Head of caudate nucleus (tissue), 42 donors: ENCODE results near the gene TMEM131.

Experiments
- DNase-seq, 42 donors: peaks; one replicate each; pipeline versions ENCODE4 v3.0.0 to v3.0.0-alpha.2; 2020 to 2021; ENCODE audit warnings: mixed read lengths in 7 of 42
- intact Hi-C: fragments of 100-400 bp; cut with DNase I; formaldehyde crosslinking; loops from one replicate; pipeline ENCODE4 v1.15.0; 2022

The TMEM131 gene

DNA sequence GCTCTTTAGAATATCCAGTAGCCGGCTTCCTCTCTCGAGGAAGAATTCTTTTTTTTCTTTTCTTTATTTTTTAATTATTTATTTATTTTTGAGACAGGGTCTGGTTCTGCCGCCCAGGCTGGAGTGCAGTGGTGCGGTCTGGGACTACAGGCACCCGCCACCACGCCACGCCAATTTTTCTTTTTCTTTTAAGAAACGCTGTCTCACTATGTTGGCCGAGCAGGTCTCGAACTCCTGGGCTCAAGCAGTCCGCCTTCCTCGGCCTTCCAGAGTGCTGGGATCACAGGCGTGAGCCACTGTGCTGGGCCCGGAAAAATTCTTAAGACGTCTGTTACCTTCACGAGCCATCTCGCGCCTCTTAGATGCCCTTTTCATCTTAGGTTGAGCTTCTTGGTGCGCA lies 931 bp upstream of the TMEM131 start:
- peak in 9 of 42 donors; percentile 3 to 44 (median 22) for DNase-seq
- intact Hi-C loops, result no loop called here

DNA sequence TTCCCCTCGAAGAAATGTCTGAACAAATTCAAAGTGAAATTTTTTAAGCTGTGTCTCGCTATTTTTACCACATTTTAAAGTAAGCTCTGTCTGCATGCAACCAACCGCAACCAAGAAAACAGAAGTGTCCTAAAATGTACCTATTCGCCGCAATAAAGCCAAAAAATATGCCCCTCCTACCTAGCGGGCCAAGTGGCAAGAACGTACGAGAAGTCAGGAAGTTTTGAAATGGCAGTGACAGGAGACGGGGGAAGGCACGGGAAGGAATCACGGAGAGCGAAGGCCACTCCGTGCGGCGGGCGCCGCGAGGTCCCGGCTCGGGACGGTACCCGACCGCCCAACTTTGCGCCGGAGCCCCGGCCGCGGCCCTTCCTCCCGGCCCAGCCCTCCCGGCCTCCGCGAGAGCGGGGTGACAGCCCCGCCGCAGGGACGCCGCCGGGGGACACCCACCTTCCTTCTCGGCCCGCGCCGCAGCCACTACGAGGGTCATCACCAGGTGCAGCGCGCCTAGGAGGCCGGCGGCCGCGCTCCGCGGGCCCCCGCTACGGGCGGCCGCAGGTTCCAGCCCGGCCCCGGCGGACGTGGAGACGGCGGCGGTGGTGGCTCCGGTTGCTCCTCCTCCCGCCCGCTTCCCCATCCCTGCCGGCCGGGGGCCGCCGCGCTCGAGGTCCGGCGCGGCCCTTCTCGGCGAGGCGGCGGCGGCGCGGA lies 568 bp downstream of the TMEM131 start:
- DNase-seq, result peak in 32 of 42 donors; percentile 7 to 68 (median 42)
- intact Hi-C loops, result no loop called here

DNA sequence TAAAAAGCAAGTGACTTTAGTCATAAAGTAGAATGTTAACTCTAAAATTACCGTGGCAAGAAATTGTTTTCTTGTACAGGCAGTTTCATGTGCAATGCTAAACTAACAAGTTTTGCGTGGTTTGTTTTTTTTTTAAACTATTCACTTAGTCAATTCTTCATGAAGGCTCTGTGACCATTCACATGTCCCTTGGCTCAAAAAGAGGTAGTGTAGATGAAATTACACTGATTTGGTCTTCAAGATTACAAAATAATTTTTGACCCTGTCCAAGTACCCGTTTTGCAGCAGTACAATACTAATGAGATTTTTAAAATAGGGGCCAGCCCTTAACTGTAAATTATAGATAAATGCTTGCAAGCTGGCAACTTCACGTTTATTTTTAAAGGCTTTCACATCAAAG lies 1.3 kb downstream of the TMEM131 start:
- intact Hi-C loops, result no loop called here
- DNase-seq, result no peak

DNA sequence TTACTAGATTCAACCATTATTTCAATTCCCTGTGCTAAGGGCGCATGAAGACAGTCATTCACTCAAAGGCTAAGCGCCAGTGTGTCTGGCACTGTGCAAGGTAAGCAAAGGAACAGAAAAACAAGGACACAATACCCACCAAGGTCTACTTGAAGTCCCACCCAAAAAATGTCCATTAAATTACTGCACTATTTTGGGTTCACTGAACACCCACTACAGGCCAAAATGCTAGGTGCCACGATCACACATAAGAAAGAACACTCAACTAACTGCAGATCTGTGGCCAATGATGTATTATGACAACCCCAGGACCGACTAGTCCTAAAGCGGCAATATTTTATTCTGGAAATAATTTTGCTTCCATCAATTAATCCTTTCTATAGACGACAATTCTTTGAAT lies 1.8 kb downstream of the TMEM131 start:
- intact Hi-C loops, result no loop called here

GRCh38 chr2:97992836-97993825 lies 2.6 kb downstream of the TMEM131 start:
- intact Hi-C loops, result no loop called here
- no peak for DNase-seq

More for the DNA sequence above, 1.8 kb downstream of the TMEM131 start:
- no peak for DNase-seq

DNA sequence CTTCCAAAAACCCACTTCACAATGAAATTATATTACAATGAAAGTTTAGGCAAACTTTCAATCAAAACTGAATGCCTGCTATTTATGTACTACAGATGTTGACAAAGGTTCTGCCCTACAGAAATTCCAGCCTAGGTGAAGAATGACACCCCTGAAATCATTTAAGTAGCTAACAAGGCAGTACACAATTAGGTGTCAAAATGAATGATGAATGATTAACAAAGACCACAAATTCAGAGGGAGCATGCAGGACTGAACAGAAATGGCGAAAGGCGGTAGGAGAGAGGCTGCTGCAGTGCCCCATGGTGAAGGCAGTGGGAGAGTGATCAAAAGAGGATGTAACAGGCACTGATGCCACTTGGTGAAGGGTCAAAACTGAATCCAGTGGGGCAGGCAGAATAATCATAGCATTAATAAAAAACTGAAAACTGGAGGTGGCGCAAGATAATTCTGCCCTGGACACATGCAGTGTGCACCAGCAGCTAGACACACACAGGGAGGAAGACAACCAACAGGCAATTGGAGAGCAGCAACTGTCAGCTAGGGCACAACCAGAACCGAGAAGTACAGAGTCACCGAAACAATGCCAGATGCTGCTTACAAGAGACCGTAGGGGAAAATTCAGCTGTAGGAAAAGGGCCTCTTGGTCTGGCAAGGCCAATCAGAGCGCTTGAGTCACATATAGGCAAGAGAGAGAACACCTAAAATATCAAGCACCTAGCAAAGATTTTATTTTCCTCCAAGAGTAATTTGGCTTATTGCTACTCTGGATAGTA lies 4.5 kb downstream of the TMEM131 start:
- intact Hi-C loops, result no loop called here
- DNase-seq, result no peak

DNA sequence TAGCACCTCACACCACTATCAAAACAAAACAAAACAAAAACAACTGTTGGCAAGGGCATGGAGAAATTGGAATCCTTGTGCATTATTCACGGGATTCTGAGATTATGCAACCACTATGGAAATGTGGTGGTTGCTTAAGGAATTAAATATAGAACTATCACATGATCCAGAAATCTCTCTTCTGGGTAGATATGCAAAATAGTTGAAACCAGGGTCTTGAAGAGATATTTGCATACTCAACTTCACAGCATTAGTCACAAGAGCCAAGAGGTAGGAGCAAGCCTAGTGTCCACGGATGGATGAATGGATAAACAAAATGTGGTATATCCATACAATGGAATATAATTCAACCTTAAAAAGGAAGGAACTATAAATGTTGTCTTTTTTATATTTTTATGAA lies 7.0 kb downstream of the TMEM131 start:
- intact Hi-C loops, result no loop called here
- DNase-seq, result no peak

GRCh38 chr2:97985998-97986397 lies 9.8 kb downstream of the TMEM131 start:
- intact Hi-C loops, result no loop called here
- DNase-seq, result no peak

DNA sequence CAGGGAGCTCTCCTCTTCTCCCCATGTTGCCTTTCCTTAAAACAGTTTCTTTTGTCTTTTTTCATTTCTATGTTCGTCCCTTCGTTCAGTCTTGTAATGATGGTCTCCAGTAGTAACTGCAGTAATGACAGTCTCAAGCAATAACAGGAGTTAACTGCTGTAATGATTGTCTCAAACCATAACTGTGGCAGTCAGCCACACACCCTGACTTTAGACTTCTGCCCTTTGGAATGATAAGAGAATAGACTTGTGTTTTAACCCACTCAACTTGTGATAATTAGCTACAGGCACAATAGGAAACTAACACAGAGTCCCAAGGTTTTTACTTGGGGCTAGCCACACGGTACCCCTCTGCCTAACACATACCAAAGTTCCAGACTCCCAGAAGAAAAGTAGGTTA lies 12.1 kb downstream of the TMEM131 start:
- no peak for DNase-seq
- intact Hi-C loops, result no loop called here

GRCh38 chr2:97983134-97983533 lies 12.6 kb downstream of the TMEM131 start:
- intact Hi-C loops, result no loop called here
- no peak for DNase-seq

DNA sequence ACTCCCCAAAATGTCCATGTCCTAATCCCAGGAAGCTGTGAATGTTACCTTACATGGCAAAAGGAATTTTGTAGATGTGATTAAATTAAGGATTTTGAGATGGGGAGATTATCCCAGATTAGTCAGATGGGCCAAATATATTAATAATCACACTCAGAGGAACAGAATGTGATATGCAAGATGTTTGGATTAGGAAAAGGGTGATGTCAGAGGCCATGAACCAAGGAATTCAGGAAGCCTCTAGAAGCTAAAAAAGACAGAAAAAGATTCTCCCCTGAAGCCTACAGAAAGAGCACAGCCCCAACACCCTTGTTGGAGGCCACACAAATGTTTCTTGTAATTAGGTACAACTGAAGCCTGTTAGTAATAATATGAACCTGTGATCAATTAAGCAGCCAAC lies 13.1 kb downstream of the TMEM131 start:
- no peak for DNase-seq
- intact Hi-C loops, result no loop called here

DNA sequence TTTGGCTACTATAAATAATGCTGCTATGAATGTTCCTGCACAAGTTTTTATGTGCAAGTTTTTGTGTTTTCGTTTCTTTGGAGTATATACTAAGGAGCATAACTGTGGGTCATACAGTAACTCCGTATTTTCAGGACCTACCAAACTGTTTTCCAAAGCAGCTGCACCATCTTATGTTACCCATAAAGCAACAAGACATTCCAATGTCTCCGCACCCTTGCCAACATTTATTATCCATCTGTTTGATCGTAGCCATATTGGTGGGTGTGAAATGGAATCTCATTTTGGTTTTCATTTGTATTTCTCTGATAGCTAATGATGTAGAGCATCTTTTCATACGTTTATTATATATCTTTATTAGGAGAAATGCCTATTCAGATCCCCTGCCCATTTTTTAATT lies 13.8 kb downstream of the TMEM131 start:
- DNase-seq, result no peak

GRCh38 chr2:97979904-97980303 lies 15.8 kb downstream of the TMEM131 start:
- intact Hi-C loops, result no loop called here
- DNase-seq, result no peak

More for the DNA sequence above, 13.8 kb downstream of the TMEM131 start:
- intact Hi-C loops, result no loop called here

- intact Hi-C loops, result no loop called here
- no peak for DNase-seq
These were observed 21.3 kb downstream of the TMEM131 start for GRCh38 chr2:97974471-97974870.

DNA sequence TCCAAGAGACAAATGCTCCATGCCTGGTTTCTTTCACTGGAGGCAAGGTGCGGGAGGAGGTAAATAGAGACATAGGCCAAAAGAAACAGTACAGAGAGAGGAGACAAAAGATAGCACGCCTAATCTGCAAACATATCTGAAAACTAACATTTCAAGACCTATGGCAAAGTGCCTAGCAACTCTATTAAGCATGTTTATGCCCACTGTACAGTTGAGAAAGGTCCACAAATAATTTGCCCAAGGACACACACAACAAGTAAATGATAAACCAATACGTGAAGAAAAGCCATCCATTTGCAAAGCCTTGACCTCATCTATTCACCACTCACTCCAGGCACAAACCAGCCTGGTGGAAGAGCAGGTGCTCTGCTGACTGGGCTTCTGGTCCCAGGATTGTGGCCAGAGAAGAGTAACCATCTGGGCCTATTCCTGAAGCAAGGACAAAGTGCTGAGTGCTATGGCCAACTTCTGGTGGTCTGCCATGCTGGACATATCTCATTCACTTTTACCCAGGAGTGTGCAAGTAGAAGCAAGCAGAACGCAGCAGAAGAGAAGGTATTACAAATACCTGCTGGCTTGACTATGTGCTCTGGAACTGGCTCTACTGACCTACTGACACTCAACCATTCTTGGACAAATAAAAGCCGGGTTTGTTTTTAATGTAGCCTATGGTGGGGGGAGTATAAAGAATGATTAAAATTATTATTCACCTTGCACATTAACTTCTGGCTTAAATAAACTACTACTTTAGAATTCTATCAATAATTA lies 25.3 kb downstream of the TMEM131 start:
- intact Hi-C loops, result no loop called here

GRCh38 chr2:97969081-97970067 lies 26.4 kb downstream of the TMEM131 start:
- intact Hi-C loops, result no loop called here
- DNase-seq, result no peak

More for the DNA sequence above, 25.3 kb downstream of the TMEM131 start:
- no peak for DNase-seq

- intact Hi-C loops, result no loop called here
- no peak for DNase-seq
These were observed 27.7 kb downstream of the TMEM131 start for GRCh38 chr2:97967931-97968627.
